B cell (primary cell): ENCODE results near the gene SPX.

ENCODE experiments used
- EZH2 ChIP-seq: IDR thresholded peaks from 2 replicates; pipeline ENCODE4 v1.6.1; 2012; ENCODE audit warnings: borderline replicate concordance, low read depth, mild to moderate bottlenecking, moderate library complexity, low read length; ENCODE audit not compliant: insufficient read depth, poor library complexity, severe bottlenecking
- TF ChIP-seq, protein P1 (sequence below): fragments of 200-600 bp; IDR thresholded peaks from one replicate; pipeline ENCODE4 v1.8.0; 2022; ENCODE audit warnings: antibody characterized with exemption, mild to moderate bottlenecking

GRCh38 chr12:21502872-21503271 is 23.2 kb upstream of the SPX start:
- TF ChIP-seq, protein P1, sequence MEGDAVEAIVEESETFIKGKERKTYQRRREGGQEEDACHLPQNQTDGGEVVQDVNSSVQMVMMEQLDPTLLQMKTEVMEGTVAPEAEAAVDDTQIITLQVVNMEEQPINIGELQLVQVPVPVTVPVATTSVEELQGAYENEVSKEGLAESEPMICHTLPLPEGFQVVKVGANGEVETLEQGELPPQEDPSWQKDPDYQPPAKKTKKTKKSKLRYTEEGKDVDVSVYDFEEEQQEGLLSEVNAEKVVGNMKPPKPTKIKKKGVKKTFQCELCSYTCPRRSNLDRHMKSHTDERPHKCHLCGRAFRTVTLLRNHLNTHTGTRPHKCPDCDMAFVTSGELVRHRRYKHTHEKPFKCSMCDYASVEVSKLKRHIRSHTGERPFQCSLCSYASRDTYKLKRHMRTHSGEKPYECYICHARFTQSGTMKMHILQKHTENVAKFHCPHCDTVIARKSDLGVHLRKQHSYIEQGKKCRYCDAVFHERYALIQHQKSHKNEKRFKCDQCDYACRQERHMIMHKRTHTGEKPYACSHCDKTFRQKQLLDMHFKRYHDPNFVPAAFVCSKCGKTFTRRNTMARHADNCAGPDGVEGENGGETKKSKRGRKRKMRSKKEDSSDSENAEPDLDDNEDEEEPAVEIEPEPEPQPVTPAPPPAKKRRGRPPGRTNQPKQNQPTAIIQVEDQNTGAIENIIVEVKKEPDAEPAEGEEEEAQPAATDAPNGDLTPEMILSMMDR = no peak
- TF ChIP-seq EZH2 = no peak
